ENCODE data around the gene ZFAND6. TPM values are rescaled to one million over a fixed set of nuclear protein-coding genes. Genes with fewer than 3 reads are reported as not detected.
"Not testable (repeated sequence)": the region's sequence is repeated elsewhere in the genome, so short reads cannot be mapped to it uniquely, and the experiment has no call there.

ZFAND6 gene
- total RNA-seq, 1 experiment from 2014 or later = 89.7 TPM

GRCh38 chr15:80015156-80015555 is 44.3 kb upstream of the ZFAND6 start:
- Histone ChIP-seq H3K9me3 (ENCODE audit: control insufficient read depth, low read depth, low read length) (no peaks in the 10 kb centered on the region), H3K18ac (ENCODE audit: insufficient read length, low read depth, low read length) (no peak overlapping the region), H4K5ac (ENCODE audit: insufficient read length, low read depth, low read length) (no peak overlapping the region), H2BK15ac (ENCODE audit: low read depth, low read length) (no peak overlapping the region), H4K91ac (ENCODE audit: insufficient read length, low read depth, low read length) (no peak overlapping the region), H3K79me1 (ENCODE audit: insufficient read depth, low read depth, low read length, poor library complexity, severe bottlenecking) (no peaks in the 10 kb centered on the region), H4K8ac (replicated peaks; ENCODE audit: insufficient read length, low read depth, low read length) (no peak overlapping the region), H3K4me2 (ENCODE audit: insufficient read depth, insufficient read length, low read length) (no peak overlapping the region), H3K23ac (ENCODE audit: insufficient read length, low read depth, low read length) (no peak overlapping the region), H3K56ac (ENCODE audit: insufficient read length, low read depth, low read length) (no peak overlapping the region), H3T11ph (ENCODE audit: low read length) (no peak overlapping the region), H2BK20ac (ENCODE audit: low read depth, low read length, poor library complexity, severe bottlenecking) (no peak overlapping the region), H2AK5ac (ENCODE audit: insufficient read length, low read length) (no peak overlapping the region), H3K79me2 (ENCODE audit: insufficient read depth, low read length) (no peaks in the 10 kb centered on the region), H3K14ac (ENCODE audit: insufficient read depth, low read length) (no peak overlapping the region), H3K27me3 (ENCODE audit: insufficient read depth, low read length) (no peaks in the 10 kb centered on the region), H3K4ac (ENCODE audit: low read depth, low read length) (no peak overlapping the region), H3K27ac (ENCODE audit: insufficient read length, low read depth, low read length) (no peak overlapping the region), H2BK120ac (ENCODE audit: low read depth, low read length, poor library complexity, severe bottlenecking) (no peak overlapping the region), H3K23me2 (ENCODE audit: insufficient read length, low read depth, low read length, poor library complexity, severe bottlenecking) (no peaks in the 10 kb centered on the region), H2BK5ac (ENCODE audit: insufficient read length, low read length) (no peak overlapping the region), H3K4me1 (ENCODE audit: insufficient read depth, low read length) (no peaks in the 10 kb centered on the region), H2BK12ac (ENCODE audit: insufficient read length, low read depth, low read length) (no peak overlapping the region), H3K9ac (ENCODE audit: extremely low read depth, insufficient read length, low read length) (no peak overlapping the region), H4K20me1 (ENCODE audit: control insufficient read depth, insufficient read depth, insufficient read length) (no peaks in the 10 kb centered on the region), H2AFZ (ENCODE audit: low read length) (no peak overlapping the region)
- no peaks in the 10 kb centered on the region for H3K4me1 Mint-ChIP-seq
- no peaks in the 10 kb centered on the region for H3K27me3 Mint-ChIP-seq (ENCODE audit: low read depth)
- no peak overlapping the region for H3K27ac Mint-ChIP-seq
- no peak for TF ChIP-seq CTCF (conservative IDR thresholded peaks at IDR 0.05)
- no peak for DNase-seq
- H3K36me3 Mint-ChIP-seq (ENCODE audit: insufficient read depth in 1 of 3, low read depth in 3 of 3) = no peaks in the 10 kb centered on the region; a peak in 1 of 7 replicates
- WGBS (ENCODE audit: extremely low coverage, insufficient read length, low lambda C conversion rate) = no CpG with 5 or more reads among the region's 2 CpGs
- no peak overlapping the region for H3K4me3 Mint-ChIP-seq
- H3K9me3 Mint-ChIP-seq = peaks cover 3% of the 10 kb centered on the region in 2 experiments; a peak in 4 of 5 replicates

- H3K27me3 ChIP-seq (ENCODE audit: insufficient read depth, low read length); H4K5ac ChIP-seq (ENCODE audit: insufficient read length, low read depth, low read length); H2AK5ac ChIP-seq (ENCODE audit: insufficient read length, low read length); DNase-seq; H2BK12ac ChIP-seq (ENCODE audit: insufficient read length, low read depth, low read length); H3K23ac ChIP-seq (ENCODE audit: insufficient read length, low read depth, low read length); H3K4ac ChIP-seq (ENCODE audit: low read depth, low read length); H2AFZ ChIP-seq (ENCODE audit: low read length); H3K4me1 ChIP-seq (ENCODE audit: insufficient read depth, low read length); H3K27ac Mint-ChIP-seq; H3T11ph ChIP-seq (ENCODE audit: low read length); H4K20me1 ChIP-seq (ENCODE audit: control insufficient read depth, insufficient read depth, insufficient read length); H2BK5ac ChIP-seq (ENCODE audit: insufficient read length, low read length); H3K4me3 Mint-ChIP-seq; H3K56ac ChIP-seq (ENCODE audit: insufficient read length, low read depth, low read length); H3K79me2 ChIP-seq (ENCODE audit: insufficient read depth, low read length); H3K4me2 ChIP-seq (ENCODE audit: insufficient read depth, insufficient read length, low read length); H3K27ac ChIP-seq (ENCODE audit: insufficient read length, low read depth, low read length); H3K18ac ChIP-seq (ENCODE audit: insufficient read length, low read depth, low read length); H3K23me2 ChIP-seq (ENCODE audit: insufficient read length, low read depth, low read length, poor library complexity, severe bottlenecking); H2BK15ac ChIP-seq (ENCODE audit: low read depth, low read length); H3K9me3 Mint-ChIP-seq; H3K4me1 Mint-ChIP-seq; H2BK120ac ChIP-seq (ENCODE audit: low read depth, low read length, poor library complexity, severe bottlenecking); H3K9ac ChIP-seq (ENCODE audit: extremely low read depth, insufficient read length, low read length); H3K36me3 Mint-ChIP-seq (ENCODE audit: insufficient read depth in 1 of 3, low read depth in 3 of 3); H3K79me1 ChIP-seq (ENCODE audit: insufficient read depth, low read depth, low read length, poor library complexity, severe bottlenecking); H4K91ac ChIP-seq (ENCODE audit: insufficient read length, low read depth, low read length); H3K9me3 ChIP-seq (ENCODE audit: control insufficient read depth, low read depth, low read length); H3K14ac ChIP-seq (ENCODE audit: insufficient read depth, low read length); H2BK20ac ChIP-seq (ENCODE audit: low read depth, low read length, poor library complexity, severe bottlenecking); H3K27me3 Mint-ChIP-seq (ENCODE audit: low read depth); H4K8ac ChIP-seq (replicated peaks; ENCODE audit: insufficient read length, low read depth, low read length): not testable (repeated sequence)
- no CpG with 5 or more reads among the region's 27 CpGs for WGBS (ENCODE audit: extremely low coverage, insufficient read length, low lambda C conversion rate)
These were observed 43.0 kb upstream of the ZFAND6 start for GRCh38 chr15:80016506-80016905.

Data from H9 (cell line).